Chondrocyte (in vitro differentiated cells): ENCODE measurements around the gene MED20. TPM values are rescaled to one million over a fixed set of nuclear protein-coding genes. Genes with fewer than 3 reads are reported as not detected.

Experiments used
- DNase-seq: peaks from one replicate; pipeline ENCODE4 v3.0.0; 2021; ENCODE audit warnings: mixed read lengths, low spot score
- H3K27ac Mint-ChIP-seq: one replicate; pipeline ENCODE4 v1.8.0; 2021; ENCODE audit warnings: mild to moderate bottlenecking, moderate library complexity, mixed read lengths; ENCODE audit not compliant: unreplicated experiment
- H3K27me3 Mint-ChIP-seq: 2 replicates; pipeline ENCODE4 v1.8.0; 2021; ENCODE audit warnings: low read depth, mixed read lengths
- H3K36me3 Mint-ChIP-seq: 2 replicates; pipeline ENCODE4 v1.8.0; 2021; ENCODE audit warnings: low read depth, mixed read lengths
- H3K4me1 Mint-ChIP-seq: 2 replicates; pipeline ENCODE4 v1.8.0; 2021; ENCODE audit warnings: low read depth, mild to moderate bottlenecking, mixed read lengths
- H3K4me3 Mint-ChIP-seq: one replicate; pipeline ENCODE4 v1.8.0; 2021; ENCODE audit warnings: mild to moderate bottlenecking, moderate library complexity, mixed read lengths; ENCODE audit not compliant: unreplicated experiment
- H3K9me3 Mint-ChIP-seq: 2 replicates; pipeline ENCODE4 v1.8.0; 2021; ENCODE audit warnings: low read depth, mixed read lengths
- total RNA-seq: library from RNA; stranded (reverse); gene quantifications from 3 replicates; pipeline ENCODE4 v1.2.1, GENCODE V29; 2021
- TF ChIP-seq, protein P1 (sequence below): fragments of 200-600 bp; sonication (generic); IDR thresholded peaks from 2 replicates; pipeline ENCODE4 v1.5.0; 2021; ENCODE audit warnings: antibody characterized with exemption, mild to moderate bottlenecking, moderate library complexity

MED20 gene
- total RNA-seq, 1 donor from 2014 or later = 23.4 TPM

DNA sequence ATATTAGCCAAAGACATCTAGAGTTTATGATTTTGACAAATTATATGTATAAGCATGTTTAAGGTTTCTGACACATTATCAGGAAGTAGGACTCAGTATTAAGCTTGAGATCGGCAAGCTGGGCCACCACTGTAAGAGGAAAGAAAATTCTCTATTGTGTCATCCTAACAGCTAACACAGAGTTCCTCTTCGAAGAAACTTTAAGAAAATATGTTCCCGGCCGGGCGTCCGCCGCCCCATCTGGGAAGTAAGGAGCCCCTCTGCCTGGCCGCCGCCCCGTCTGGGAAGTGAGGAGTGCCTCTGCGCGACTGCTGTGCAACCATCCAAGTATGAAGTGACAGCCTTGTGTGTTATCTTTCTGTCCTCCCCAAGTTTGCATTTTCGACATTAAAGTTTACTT is 48.8 kb downstream of the MED20 start:
- Mint-ChIP-seq H3K9me3 (no peaks in the 10 kb centered on the region), H3K27me3 (no peaks in the 10 kb centered on the region), H3K4me1 (no peaks in the 10 kb centered on the region), H3K27ac (no peak overlapping the region), H3K4me3 (no peak overlapping the region), H3K36me3 (peaks cover 2% of the 10 kb centered on the region)
- DNase-seq = no peak
- TF ChIP-seq, protein P1, sequence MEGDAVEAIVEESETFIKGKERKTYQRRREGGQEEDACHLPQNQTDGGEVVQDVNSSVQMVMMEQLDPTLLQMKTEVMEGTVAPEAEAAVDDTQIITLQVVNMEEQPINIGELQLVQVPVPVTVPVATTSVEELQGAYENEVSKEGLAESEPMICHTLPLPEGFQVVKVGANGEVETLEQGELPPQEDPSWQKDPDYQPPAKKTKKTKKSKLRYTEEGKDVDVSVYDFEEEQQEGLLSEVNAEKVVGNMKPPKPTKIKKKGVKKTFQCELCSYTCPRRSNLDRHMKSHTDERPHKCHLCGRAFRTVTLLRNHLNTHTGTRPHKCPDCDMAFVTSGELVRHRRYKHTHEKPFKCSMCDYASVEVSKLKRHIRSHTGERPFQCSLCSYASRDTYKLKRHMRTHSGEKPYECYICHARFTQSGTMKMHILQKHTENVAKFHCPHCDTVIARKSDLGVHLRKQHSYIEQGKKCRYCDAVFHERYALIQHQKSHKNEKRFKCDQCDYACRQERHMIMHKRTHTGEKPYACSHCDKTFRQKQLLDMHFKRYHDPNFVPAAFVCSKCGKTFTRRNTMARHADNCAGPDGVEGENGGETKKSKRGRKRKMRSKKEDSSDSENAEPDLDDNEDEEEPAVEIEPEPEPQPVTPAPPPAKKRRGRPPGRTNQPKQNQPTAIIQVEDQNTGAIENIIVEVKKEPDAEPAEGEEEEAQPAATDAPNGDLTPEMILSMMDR = no peak

DNA sequence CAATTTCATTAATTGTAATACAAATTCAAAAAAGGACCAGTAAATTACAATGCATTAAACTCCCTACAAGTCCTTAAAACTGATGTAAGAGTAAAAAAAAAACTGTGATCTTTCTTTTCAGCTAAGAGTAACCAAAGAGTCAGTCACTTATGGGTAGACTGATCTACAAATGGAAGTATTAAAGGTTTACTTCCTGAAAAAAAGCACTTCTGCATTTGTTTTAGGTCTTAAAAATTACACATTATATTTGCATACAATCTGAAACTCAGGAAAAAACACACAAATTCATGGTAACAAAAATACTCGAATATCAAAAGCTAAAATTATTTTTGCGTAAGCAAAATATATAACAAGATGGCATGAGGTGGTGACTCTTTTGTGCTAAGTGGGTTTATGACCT is 49.2 kb downstream of the MED20 start:
- TF ChIP-seq, protein P1 = no peak
- Mint-ChIP-seq H3K4me1 (no peaks in the 10 kb centered on the region), H3K9me3 (no peaks in the 10 kb centered on the region), H3K27ac (no peak overlapping the region), H3K4me3 (no peak overlapping the region), H3K36me3 (peaks cover 2% of the 10 kb centered on the region), H3K27me3 (no peaks in the 10 kb centered on the region)
- DNase-seq = no peak

DNA sequence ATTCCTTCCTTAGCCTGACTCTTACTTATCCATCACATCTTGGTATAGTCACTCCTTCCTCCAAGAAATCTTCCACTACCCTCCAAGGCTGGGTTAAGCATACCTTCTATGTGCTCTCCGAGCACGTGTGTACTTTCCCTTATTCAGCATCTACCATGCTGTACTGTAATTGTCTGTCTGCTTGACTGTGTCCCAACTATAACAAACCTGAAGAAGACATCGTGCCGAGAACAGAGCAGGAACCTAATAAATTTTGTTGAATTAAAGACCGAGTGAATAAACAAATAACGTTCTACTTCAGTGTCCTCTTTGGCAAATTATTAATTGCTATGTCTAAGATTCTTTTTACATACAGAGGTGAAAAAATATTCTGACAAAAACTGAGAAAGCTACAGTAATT is 61.6 kb downstream of the MED20 start:
- H3K27ac Mint-ChIP-seq = no peak overlapping the region
- H3K4me3 Mint-ChIP-seq = no peak overlapping the region
- H3K9me3 Mint-ChIP-seq = no peaks in the 10 kb centered on the region
- no peaks in the 10 kb centered on the region for H3K27me3 Mint-ChIP-seq
- no peaks in the 10 kb centered on the region for H3K36me3 Mint-ChIP-seq
- H3K4me1 Mint-ChIP-seq = no peaks in the 10 kb centered on the region
- TF ChIP-seq, protein P1 = no peak
- DNase-seq = no peak

DNA sequence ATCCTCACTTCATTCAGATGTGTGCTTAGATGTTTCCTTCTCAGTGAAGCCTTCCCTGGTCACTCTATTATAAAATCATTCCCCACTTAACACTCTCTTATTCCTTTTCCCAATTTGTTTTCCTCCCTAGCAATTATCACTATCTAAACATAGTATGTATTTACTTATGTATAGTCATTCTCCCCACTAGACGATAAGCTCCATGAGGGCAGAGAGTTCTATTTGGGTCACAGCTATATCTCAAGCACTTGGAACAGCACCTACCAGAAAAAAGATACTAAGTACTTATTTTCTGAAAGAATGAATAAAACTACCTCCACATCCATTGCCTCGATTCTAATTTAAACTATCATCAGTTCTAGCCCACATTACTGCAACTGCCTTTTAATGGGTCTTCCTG is 62.2 kb downstream of the MED20 start:
- no peaks in the 10 kb centered on the region for H3K27me3 Mint-ChIP-seq
- TF ChIP-seq, protein P1 = no peak
- no peak overlapping the region for H3K27ac Mint-ChIP-seq
- DNase-seq = no peak
- H3K36me3 Mint-ChIP-seq = no peaks in the 10 kb centered on the region
- H3K9me3 Mint-ChIP-seq = no peaks in the 10 kb centered on the region
- H3K4me3 Mint-ChIP-seq = no peak overlapping the region
- no peaks in the 10 kb centered on the region for H3K4me1 Mint-ChIP-seq

Other genes with a start within 250 kb of the MED20 start
- gene TFEB, start 185.5 kb downstream of the MED20 start, total RNA-seq = 10.7 to 12.4 TPM (median 11.6 TPM) in 3 replicates
- gene PGC, start 173.7 kb downstream of the MED20 start, total RNA-seq = not detected in 3 replicates
- gene FRS3, start 141.2 kb downstream of the MED20 start, total RNA-seq = 3.0 to 3.8 TPM (median 3.3 TPM) in 3 replicates
- gene PRICKLE4, start 140.4 kb downstream of the MED20 start, total RNA-seq = 3.1 to 5.9 TPM (median 3.6 TPM) in 3 replicates
- gene TOMM6, start 133.4 kb downstream of the MED20 start, total RNA-seq = 96.1 to 129 TPM (median 97.6 TPM) in 3 replicates
- 3.4 to 5.2 TPM (median 3.5 TPM) in 3 replicates for gene USP49, start 25.8 kb downstream of the MED20 start, total RNA-seq
- gene BYSL, start 360 bp upstream of the MED20 start, total RNA-seq = 17.4 to 20.7 TPM (median 19.7 TPM) in 3 replicates
- 47.4 to 56.3 TPM (median 52.9 TPM) in 3 replicates for gene CCND3, start 20.7 kb upstream of the MED20 start, total RNA-seq
- gene TAF8, start 129.4 kb upstream of the MED20 start, total RNA-seq = 17.0 to 20.4 TPM (median 17.2 TPM) in 3 replicates
- 0.75 to 5.8 TPM (median 5.2 TPM) in 3 replicates for gene C6orf132, start 221.5 kb upstream of the MED20 start, total RNA-seq